ENCODE results near the gene RAD51B.

GRCh38 chr14:68229423-68230100, 410.0 kb downstream of the RAD51B start:
- TF ChIP-seq ZNF274 (IDR thresholded peaks at IDR 0.05; ENCODE audit: low read depth, low read length) (no peak), SUZ12 (IDR thresholded peaks at IDR 0.05; ENCODE audit: extremely low read depth, insufficient read depth, insufficient read length) (no peak), YY1 (IDR thresholded peaks at IDR 0.05; ENCODE audit: insufficient read depth, insufficient read length) (no peak)
